NCI-H345 (cell line): Measurements from ENCODE around the gene ZNF562.
"Not testable (repeated sequence)": the region's sequence is repeated elsewhere in the genome, so short reads cannot be mapped to it uniquely, and the experiment has no call there.

Experiments
- DNase-seq: peaks from one replicate; lab custom pipeline; 2025; lab: John Stamatoyannopoulos, UW

Gene ZNF562

DNA sequence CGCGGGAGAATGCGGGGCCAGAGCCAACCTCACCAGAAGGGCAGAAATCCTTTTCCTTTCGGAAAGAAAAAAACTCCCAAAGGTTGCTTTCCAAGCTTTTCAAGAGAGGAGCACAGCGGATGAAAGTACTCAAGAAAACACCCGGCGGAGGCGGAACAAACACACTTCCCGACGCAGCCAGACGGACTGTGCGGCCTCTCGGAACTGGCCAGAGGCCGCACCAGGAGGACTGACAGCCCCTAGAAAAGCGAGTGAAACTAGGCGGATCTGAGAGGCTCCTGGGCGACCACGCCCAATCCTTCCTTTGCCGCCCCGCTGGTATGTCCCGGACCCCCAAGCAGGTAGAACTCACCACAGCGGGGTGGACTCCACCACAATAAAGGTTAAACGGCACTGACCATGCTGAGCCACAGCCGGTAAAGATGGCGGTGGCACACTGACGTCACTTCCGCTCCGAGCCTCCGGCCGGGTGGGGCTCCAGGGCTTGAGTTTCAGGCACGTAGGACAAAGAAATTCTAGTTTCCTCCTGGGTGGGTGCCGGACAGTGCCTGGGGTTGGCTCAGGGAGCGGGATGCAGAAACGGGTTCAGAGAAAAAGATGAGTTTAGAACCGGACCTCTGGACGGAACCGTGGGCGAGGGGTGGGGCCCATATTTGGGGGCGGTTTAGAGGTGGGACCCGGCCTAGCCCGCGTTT is at the start of gene ZNF562:
ZNF562 (minus strand) TSS at position 438 of the 695 bp plus-strand sequence. CDS start 14,356 bp downstream, outside the sequence.
- DNase-seq = peak; percentile 88

DNA sequence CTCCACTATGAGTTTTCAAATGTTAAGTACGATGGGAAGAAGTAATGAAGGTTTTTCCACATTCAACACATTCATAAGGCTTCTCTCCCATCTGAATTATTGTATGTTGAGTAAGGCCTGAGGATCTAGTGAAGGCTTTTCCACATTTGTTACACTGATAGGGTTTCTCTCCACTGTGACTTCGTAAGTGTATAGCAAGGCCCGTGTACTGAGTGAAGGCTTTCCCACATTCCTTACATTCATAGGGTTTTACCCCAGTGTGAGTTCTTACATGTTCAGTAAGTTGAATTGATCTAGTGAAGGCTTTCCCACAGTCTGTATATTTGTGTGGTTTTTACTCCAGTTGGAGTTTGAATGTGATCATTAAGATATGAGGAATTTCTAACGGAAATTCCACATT is 49.3 kb upstream of the ZNF562 start:
- no peak for DNase-seq

DNA sequence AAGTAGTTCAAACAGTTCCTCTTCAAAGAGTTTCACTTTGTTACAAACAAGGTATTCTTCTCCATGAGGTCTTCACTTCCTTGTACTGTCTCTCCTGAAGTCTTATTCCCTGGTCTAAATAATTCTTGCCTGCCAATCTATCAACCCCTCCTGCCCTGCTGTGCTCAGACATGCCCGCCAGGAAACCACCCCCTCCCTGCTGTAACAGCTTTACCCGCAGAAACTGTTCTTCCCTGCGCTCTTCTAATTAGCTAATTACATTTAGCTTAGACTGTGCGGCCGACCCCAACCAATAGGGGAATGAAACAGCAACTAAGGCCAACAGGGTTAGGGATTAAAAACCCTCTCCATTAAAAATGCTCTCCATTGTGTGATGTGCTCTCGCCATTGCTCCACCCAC is 47.0 kb upstream of the ZNF562 start:
- no peak for DNase-seq

DNA sequence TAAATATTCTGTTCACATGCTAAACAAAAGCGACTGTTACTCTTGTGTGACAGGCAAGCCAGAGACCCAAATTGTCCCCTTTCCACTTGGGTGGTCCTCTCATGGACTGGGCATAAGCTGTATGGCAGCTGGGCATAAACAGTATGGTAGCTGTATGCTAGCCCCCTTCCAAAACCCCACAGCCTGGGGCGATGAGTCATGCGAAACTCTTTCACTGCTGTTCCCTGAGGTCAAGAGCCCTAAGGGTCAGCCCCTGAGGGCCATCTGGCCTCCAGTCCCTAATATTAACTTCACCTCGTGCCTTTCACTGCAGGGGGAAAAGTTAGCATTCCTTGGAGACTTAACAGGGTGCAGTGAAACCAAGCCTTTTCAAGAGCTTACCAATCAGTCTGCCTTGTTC is 45.6 kb upstream of the ZNF562 start:
- no peak for DNase-seq

DNA sequence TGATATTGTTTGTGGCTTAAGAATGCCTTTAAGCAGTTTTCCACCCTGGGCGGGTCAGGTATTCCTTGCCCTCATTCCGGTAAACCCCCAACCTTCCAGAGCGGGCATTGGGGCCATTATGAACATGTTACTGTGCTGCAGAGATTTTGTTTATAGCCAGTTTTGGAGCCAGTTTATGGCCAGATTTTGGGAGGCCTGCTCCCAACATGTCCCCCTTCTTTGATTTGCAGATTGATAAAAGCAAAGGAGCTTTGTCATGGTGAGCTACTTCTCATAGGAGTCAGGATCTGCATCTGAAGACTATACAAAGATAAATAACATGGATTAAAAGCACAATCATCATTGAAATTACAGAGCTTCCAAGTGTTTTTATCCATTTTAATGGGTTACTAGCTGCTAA is 36.9 kb upstream of the ZNF562 start:
- DNase-seq = no peak

DNA sequence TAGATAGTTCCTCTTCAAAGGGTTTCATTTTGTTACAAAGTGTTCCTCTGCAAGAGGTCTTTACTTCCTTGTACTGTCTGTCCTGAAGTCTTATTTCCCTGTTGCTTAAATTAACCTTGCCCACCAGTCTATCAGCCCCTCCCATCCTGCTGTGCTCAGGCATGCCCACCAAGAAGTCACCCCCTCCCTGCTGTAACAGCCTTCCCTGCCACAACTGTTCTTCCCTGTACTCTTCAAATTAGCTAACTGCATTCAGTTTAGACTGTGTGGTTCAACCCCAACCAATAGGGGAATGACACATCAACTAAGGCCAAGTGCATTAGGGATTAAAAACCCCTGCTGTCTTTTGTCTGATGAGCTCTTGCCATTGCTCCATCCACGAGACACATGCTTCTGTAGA is 34.4 kb upstream of the ZNF562 start:
- no peak for DNase-seq

DNA sequence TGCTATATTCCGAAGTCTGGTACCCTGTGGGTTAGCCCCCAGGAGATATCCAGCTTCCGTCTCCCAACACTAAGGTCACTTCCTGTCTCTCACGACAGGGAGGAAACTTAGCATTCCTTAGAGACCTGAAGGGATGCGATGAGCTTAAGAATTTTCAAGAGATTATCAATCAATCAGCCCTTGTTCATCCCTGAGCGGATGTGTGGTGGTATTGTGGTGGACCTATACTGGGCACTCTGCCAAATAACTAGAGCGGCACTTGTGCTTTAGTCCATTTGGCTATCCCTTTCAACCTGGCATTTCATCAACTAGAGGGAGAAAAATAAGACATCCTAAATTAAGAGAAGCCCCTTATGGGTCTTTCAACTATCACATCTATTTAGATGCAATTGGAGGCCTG is 30.9 kb upstream of the ZNF562 start:
- DNase-seq = no peak

DNA sequence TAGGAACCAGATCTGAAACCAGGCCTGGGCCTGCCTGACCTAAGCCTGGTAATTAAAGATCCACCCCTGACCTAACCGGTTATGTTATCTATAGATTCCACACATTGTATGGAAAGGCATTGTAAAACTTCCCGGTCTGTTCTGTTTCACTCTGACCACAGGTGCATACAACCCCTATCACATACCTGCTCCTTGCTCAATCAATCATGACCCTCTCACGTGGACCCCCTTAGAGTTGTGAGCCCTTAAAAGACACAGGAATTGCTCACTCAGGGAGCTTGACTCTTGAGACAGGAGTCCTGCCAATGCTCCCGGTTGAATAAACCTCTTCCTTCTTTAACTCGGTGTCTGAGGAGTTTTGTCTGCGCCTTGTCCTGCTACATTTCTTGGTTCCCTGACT is 27.3 kb upstream of the ZNF562 start:
- DNase-seq = no peak

DNA sequence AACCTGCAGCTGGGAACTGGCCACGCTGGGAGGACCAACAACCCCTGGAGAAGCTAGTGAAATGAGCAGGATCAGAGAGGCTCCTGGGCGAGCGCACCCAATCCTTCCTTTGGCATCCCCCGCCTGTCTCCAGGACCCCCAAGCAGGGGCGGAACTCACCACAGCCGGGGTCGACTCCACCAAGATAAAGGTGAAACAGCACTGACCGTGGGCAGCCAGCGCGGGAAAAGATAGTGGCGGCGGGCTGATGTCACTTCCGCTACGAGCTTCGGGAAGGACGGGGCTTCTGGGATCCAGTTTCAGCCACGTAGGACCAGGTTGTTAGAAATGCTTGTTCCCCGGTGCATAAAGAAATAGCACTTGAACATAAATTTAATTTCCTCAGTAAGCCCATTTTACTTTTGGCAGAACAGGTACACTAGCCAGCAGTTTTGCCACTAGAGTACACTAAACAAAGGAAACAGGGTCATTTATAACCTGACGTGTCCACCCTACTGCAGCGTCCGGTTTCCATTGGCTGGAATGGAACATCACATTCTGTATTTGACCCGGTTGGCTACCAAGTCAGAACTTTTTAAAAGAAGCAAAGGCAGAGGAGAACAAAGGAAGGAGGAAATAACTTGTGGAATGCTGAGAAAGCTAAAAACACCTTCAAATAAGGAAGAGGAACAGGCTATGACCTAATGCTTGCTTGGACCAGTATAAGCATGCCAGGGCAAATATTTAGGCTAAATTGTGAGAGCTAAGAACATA is 25.5 kb upstream of the ZNF562 start:
- DNase-seq = no peak

DNA sequence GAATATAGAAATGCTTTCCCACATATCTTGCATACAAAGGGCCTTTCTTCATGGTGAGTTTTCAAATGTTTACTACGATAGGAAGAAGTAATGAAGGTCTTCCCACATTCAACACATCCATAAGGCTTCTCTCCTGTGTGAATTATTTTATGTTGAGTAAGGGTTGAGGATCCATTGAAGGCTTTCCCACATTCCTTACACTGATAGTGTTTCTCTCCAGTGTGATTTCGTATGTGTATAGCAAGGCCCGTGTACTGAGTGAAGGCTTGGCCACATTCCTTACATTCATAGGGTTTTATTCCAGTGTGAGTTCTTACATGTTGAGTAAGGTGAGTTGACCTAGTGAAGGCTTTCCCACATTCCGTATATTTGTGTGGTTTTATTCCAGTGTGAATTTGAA is 15.4 kb upstream of the ZNF562 start:
- not testable (repeated sequence) for DNase-seq

DNA sequence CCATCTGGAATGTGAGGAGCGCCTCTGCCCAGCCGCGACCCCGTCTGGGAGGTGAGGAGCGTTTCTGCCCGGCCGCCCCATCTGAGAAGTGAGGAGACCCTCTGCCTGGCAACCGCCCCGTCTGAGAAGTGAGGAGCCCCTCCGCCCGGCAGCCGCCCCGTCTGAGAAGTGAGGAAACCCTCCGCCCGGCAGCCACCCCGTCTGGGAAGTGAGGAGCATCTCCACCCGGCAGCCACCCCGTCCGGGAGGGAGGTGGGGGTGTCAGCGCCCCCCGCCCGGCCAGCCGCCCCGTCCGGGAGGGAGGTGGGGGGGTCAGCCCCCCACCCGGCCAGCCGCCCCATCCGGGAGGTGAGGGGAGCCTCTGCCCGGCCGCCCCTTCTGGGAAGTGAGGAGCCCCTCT is 5.1 kb upstream of the ZNF562 start:
- not testable (repeated sequence) for DNase-seq

DNA sequence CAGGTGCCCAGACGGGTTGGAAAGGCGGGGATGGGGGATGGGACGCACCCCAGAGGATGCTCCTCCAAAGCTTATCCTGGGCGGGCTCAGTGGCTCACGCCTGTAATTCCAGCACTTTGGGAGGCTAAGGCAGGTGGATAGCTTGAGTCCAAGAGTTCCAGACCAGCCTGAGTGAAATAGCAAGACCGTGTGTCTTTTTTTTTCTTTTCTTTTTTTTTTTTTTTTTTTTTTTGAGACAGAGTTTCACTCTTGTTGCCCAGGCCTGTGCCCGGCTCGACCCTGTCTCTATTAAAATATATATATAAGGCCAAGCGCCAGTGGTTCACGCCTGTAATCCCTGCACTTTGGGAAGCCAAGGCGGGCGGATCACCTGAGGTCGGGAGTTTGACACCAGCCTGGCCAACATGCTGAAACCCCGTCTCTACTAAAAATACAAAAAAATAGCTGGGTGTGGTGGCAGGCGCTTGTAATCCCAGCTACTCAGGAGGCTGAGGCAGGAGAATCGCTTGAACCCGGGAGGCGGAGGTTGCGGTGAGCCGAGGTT is 530 bp upstream of the ZNF562 start:
- DNase-seq = not testable (repeated sequence)

DNA sequence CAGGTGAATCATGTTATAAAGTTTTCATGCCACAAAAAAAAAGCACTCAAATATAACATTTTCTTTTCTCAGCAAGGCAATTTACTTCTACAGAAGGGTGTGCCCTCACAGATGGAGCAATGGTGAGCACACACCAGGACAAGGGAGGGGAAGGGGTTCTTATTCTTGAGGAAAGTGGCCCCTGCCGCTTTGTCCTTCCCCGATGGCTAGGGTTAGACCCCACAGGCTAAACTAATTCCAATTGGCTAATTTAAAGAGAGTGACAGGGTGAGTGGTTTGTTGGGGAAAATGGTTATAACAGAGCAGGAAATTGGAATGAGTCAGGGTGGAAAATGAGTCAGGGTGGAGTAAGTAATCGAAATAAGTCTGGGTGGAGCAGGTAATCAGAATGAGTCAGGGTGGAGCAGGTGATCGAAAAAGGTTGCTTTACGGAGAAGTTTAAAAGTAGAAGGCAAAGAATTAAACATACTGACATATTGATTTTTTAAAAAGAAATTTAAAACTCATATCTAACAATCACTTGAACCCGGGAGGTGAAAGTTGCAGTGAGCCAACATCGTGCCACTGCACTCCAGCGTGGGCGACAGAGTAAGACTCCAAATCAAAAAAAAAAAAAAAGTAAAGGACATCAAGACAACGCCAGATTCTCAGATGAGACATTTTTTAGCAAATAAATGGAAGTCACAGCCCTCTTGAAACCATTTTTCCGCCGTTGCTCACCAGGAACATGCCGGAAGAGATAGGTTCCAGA is 813 bp downstream of the ZNF562 start:
- no peak for DNase-seq

DNA sequence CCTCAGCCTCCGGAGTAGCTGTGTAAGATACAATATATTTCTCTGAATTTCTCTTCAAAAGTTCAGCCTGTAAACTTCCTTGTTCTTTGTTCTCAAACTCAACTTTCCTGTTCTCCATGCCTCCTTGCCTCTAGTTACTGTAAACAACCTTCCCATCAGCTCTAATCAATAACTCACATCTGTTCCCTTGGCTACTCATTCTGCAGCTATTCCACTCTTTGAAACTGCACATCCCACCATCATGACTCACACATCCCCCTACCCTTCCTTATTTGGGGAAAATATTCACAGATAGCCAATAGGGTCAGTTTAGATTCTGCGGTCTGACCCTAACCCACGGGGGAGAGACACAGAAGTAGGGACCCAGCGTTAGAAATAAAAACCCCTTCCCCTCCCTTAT is 2.0 kb downstream of the ZNF562 start:
- DNase-seq = no peak

DNA sequence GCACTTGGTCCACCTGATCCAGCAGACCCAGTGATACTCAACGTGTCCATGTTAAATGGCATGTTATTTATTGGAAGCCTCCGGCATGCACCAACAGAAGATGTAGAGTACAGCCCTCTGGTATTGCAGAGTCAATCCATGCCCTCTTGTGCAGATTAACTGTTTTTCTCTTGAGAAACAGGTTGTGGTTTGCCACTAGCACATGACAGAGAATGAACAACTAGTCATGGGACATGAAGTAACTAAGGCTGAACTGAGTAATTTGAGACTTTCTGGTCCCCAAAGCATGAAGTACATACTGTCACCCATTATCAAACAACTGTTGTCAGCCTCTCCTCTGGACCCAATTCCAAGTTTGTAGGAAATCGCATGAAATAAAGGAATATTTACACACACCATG is 3.2 kb downstream of the ZNF562 start:
- DNase-seq = no peak

DNA sequence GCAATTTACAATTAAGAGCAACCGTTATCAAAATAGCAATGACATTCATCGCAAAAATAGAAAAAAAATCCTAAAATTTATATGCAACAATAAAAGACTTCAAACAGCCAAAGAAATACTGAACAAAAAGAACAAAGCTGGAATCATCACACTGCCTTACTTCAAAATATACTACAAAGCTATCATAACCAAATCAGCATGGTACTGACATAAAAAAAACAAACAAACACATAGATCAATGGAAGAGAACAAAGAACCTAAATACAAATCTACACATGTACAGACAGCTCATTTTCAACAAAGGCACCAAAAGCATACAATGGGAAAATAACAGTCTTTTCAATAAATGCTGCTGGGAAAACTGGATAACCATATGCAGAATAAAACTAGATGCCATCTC is 6.4 kb downstream of the ZNF562 start:
- DNase-seq = no peak

DNA sequence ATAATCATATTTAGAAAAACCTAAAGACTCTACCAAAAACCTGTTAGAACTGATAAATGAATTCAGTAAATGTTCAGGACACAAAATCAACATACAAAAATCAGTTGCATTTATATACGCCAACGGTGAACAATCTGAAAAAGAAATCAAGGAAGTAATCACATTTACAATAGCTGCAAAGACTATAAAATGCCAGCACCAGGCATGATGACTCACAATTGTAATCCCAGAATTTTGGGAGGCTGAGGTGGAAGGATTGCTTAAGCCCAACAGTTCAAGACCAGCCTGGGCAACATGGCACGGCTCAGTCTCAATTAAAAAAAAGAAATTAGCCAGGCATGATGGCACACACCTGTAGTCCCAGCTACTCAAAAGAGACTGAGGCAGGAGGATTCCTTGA is 7.0 kb downstream of the ZNF562 start:
- no peak for DNase-seq

DNA sequence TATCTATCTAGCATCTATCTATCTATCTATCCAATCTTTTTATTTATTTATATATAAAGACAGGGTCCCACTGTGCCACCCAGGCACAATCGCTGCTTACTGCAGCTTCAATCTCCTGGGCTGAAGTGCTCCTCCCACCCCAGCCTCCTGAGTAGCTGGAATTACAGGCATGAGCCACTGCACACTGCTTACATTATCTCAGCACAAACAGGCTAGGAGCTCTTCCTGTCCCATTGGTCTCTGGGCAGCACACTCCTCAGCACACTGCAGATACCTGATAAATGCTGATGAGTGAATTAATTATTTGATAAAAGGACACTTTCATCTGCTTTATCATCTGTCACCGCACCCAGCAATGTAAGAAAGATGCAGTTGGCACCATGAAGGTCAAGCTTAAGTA is 16.1 kb downstream of the ZNF562 start:
- no peak for DNase-seq

DNA sequence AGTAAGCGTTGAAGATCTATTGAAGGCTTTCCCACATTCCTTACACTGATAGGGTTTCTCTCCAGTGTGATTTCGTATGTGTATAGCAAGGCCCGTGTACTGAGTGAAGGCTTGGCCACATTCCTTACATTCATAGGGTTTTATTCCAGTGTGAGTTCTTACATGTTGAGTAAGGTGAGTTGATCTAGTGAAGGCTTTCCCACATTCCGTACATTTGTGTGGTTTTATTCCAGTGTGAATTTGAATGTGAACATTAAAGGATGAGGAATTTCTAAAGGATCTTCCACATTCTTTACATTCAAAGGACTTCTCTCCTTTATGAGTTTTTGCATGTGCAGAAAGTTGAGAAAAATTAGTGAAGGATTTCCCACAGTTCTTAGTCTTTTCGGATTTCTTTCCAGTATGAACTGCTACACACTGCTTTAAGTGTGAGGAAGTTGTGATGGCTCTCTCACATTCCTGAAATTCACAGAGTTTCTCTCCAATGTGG is 21.8 kb downstream of the ZNF562 start:
- not testable (repeated sequence) for DNase-seq

DNA sequence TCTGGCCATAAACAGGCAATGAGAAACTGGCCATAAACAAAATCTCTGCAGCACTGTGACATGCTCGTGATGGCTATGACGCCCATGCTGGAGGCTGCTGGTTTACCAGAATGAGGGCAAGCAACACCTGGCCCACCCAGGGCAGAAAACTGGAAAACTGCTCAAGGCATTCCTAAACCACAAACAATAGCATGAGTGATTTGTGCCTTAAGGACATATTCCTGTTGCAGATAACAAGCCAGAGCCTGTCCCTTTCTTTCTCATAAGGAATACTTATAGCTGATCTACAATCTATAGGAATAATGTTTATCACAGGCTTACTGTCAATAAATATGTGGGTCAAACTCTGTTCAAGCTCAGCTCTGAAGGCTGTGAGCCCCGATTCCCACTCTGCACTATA is 23.4 kb downstream of the ZNF562 start:
- not testable (repeated sequence) for DNase-seq

DNA sequence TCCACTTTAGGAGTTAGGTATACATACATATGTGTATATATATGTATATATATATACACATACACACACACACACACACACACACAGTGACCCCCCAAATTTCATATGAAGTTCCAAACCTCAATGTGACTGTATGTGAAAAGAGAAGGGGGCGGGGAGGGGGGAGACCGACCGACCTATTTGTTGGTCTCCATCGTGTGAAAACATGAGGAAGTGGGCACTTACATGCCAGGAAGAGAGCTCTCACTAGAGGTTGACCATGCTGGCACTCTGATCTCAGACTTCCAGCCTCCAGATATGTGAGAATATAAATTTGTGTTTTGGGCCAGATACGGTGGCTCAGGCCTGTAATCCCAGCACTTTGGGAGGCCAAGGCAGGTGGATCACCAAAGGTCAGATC is 24.6 kb downstream of the ZNF562 start:
- no peak for DNase-seq

DNA sequence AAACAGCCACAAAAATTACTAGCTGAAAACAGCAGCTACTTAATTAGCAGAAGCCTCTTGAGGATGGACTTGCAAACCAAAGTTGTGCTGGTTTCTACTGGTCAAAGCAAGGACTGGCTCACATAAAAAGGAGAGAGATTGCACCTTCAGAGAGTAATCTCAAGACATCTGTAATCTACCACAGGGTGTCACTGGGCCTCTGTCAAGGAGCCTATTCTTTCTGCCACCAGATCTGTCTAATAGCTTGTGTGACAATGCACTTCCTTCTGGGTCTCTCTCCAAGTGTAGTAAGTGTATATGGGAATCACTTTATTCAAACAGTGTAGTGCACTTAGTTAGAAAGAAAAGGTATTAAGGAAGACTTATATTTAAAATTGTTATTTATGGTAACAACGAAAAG is 29.4 kb downstream of the ZNF562 start:
- DNase-seq = no peak

DNA sequence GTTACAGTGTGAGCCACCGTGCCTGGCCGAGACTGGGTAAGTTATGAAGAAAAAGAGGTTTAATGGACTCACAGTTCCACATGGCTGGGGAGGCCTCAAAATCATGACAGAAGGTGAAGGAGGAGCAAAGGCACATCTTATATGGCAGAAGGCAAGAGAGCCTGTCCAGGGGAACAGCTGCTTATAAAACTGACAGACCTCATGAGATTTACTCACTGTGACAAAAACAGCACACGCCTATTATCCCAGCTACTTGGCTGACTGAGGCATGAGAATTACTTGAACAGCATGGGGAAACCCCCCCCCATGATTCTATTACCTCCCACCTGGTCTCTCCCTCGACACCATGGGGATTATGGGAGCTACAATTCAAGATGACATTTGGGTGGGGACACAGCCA is 30.4 kb downstream of the ZNF562 start:
- DNase-seq = no peak
